Fibroblast of lung (primary cell): ENCODE measurements around the gene SUPV3L1.

Experiments used
- EZH2 ChIP-seq: IDR thresholded peaks from 2 replicates; pipeline ENCODE4 v1.5.1; 2012; ENCODE audit warnings: low read length, control low read depth, mild to moderate bottlenecking; ENCODE audit errors: missing control alignments
- TF ChIP-seq, protein P1 (sequence below), 2 donors: IDR thresholded peaks in 1 of 2; conservative IDR thresholded peaks in 1 of 2; 1 replicate in 1 of 2; 2 replicates in 1 of 2; pipeline ENCODE4 v1.5.1; 2011 to 2012; ENCODE audit warnings: low read length in 2 of 2, control low read depth in 1 of 2, inconsistent platforms in 1 of 2, low read depth in 1 of 2, mild to moderate bottlenecking in 1 of 2

DNA sequence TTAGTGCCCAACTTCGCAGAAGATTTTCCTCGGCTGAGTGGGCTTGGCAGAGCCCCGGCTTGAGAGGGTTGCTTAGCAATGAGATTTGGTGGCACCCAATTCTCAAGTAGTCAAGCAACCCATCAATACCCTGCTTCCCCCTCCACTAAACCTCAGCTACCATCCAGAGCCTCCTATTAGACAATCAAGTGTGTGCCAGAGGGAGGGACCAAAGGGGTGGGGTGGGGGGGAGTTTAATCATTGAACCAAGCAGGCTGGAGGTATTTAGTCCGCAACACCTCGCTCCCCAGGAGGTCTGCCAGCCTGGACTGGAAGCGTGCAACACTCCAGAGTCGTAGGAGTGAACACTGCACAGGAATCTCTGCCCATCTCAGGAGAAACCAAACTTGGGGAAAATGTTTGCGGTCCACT lies 40.0 kb downstream of the SUPV3L1 start, which contains the start of gene HKDC1:
- TF ChIP-seq, protein P1, sequence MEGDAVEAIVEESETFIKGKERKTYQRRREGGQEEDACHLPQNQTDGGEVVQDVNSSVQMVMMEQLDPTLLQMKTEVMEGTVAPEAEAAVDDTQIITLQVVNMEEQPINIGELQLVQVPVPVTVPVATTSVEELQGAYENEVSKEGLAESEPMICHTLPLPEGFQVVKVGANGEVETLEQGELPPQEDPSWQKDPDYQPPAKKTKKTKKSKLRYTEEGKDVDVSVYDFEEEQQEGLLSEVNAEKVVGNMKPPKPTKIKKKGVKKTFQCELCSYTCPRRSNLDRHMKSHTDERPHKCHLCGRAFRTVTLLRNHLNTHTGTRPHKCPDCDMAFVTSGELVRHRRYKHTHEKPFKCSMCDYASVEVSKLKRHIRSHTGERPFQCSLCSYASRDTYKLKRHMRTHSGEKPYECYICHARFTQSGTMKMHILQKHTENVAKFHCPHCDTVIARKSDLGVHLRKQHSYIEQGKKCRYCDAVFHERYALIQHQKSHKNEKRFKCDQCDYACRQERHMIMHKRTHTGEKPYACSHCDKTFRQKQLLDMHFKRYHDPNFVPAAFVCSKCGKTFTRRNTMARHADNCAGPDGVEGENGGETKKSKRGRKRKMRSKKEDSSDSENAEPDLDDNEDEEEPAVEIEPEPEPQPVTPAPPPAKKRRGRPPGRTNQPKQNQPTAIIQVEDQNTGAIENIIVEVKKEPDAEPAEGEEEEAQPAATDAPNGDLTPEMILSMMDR (conservative IDR thresholded peaks at IDR 0.05 in 1 of 2, IDR thresholded peaks at IDR 0.05 in 1 of 2; ENCODE audit: low read depth in 1 of 2, low read length in 2 of 2): no peak
- TF ChIP-seq EZH2: no peak
